Left renal cortex interstitium (tissue), 4 donors: Measurements from ENCODE around the gene TSPAN9. TPM values are rescaled to one million over a fixed set of nuclear protein-coding genes. Genes with fewer than 3 reads are reported as not detected.
A peak's percentile ranks its signal among the peaks of the same experiment; 100 is the strongest.

ENCODE experiments used
- DNase-seq, 4 donors: peaks; one replicate each; pipeline ENCODE4 v3.0.0-alpha.2; 2013; ENCODE audit warnings: low read depth in 4 of 4, low spot score in 2 of 4, missing footprints in 1 of 4
- polyA plus RNA-seq, 4 donors: library from polyadenylated mRNA; unstranded; fragments of 120-200 nt; gene quantifications; one replicate each; pipeline ENCODE4 v1.2.1, GENCODE V29; 2013; ENCODE audit not compliant: insufficient read length in 4 of 4

The TSPAN9 gene
- polyA plus RNA-seq, 4 donors: 81.7 to 105 (median 95.4) TPM

- DNase-seq: no peak
These were observed 60.8 kb downstream of the TSPAN9 start for GRCh38 chr12:3137814-3138445.

- DNase-seq: no peak
These were observed 61.8 kb downstream of the TSPAN9 start for GRCh38 chr12:3138941-3139511.

GRCh38 chr12:3139760-3140159, 62.6 kb downstream of the TSPAN9 start:
- DNase-seq: no peak

GRCh38 chr12:3140284-3140683, 63.1 kb downstream of the TSPAN9 start:
- no peak for DNase-seq

GRCh38 chr12:3141339-3142321, 64.5 kb downstream of the TSPAN9 start:
- DNase-seq: no peak

- no peak for DNase-seq
These were observed 65.2 kb downstream of the TSPAN9 start for GRCh38 chr12:3142386-3142785.

GRCh38 chr12:3144495-3144894, 67.3 kb downstream of the TSPAN9 start:
- no peak for DNase-seq

GRCh38 chr12:3145033-3145432, 67.9 kb downstream of the TSPAN9 start:
- DNase-seq: no peak

- DNase-seq: no peak
These were observed 68.5 kb downstream of the TSPAN9 start for GRCh38 chr12:3145546-3146310.

- DNase-seq: no peak
These were observed 70.1 kb downstream of the TSPAN9 start for GRCh38 chr12:3147260-3147659.

GRCh38 chr12:3148366-3149000, 71.3 kb downstream of the TSPAN9 start:
- DNase-seq: peak in 1 of 4 donors; percentile 54

- DNase-seq: no peak
These were observed 72.5 kb downstream of the TSPAN9 start for GRCh38 chr12:3149515-3150307.

- no peak for DNase-seq
These were observed 73.1 kb downstream of the TSPAN9 start for GRCh38 chr12:3150308-3150670.

- no peak for DNase-seq
These were observed 74.0 kb downstream of the TSPAN9 start for GRCh38 chr12:3150931-3151835.

GRCh38 chr12:3152011-3152511, 74.9 kb downstream of the TSPAN9 start:
- DNase-seq: no peak

- DNase-seq: no peak
These were observed 75.7 kb downstream of the TSPAN9 start for GRCh38 chr12:3152892-3153291.

GRCh38 chr12:3154006-3154405, 76.8 kb downstream of the TSPAN9 start:
- DNase-seq: no peak

- no peak for DNase-seq
These were observed 78.7 kb downstream of the TSPAN9 start for GRCh38 chr12:3155702-3156370.
